GM12878 (cell line): ENCODE data around the gene S1PR1. TPM values are rescaled to one million over a fixed set of nuclear protein-coding genes. Genes with fewer than 3 reads are reported as not detected.
A peak's percentile ranks its signal among the peaks of the same experiment; 100 is the strongest.

Experiments
- ATAC-seq: fragments of 200-7000 bp; cut with Tn5 transposase; 3 replicates; pipeline ENCODE4 v1.9.1; 2020; ENCODE audit warnings: mild to moderate bottlenecking, moderate library complexity
- BruUV-seq: library from RNA; stranded (reverse); fragments of 400-500 nt; replicated peaks from 2 replicates; lab custom pipeline; 2021; lab: Mats Ljungman, UMichigan
- CTCF ChIA-PET: fragments of 300-600 bp; sonication (Branson Sonifier 250); formaldehyde crosslinking; extraction: SDS; loops from one replicate; lab custom pipeline; 2021; ENCODE audit warnings: inconsistent platforms; lab: Yijun Ruan, JAX
- POLR2A ChIA-PET: fragments of 350-600 bp; formaldehyde crosslinking; extraction: SDS; loops from one replicate; lab custom pipeline; 2021; ENCODE audit warnings: inconsistent platforms; lab: Charles Lee
- RAD21 ChIA-PET: fragments of 300-600 bp; sonication (Branson Sonifier 250); formaldehyde crosslinking; loops from one replicate; lab custom pipeline; 2023; ENCODE audit warnings: antibody characterized with exemption; ENCODE audit not compliant: unreplicated experiment; lab: Charles Lee
- SMC1A ChIA-PET: fragments of 300-600 bp; sonication (Branson Sonifier 250); formaldehyde crosslinking; loops from one replicate; lab custom pipeline; 2023; ENCODE audit not compliant: unreplicated experiment, uncharacterized antibody; lab: Charles Lee
- DNase-seq: peaks from one replicate; pipeline ENCODE4 v3.0.0-alpha.2; 2011; ENCODE audit warnings: low read depth, low spot score
- FAIRE-seq: peaks from 3 replicates; lab custom pipeline; 2011; peaks lifted over from hg19 to GRCh38; lab: Jason Lieb, UNC
- H2AFZ ChIP-seq: 2 replicates; pipeline ENCODE4 v1.6.0; 2011; ENCODE audit warnings: low read depth, low read length, control low read depth; ENCODE audit not compliant: control insufficient read depth
- H3K27ac ChIP-seq: 2 replicates; pipeline ENCODE4 v1.5.1; 2011; ENCODE audit warnings: control low read depth; ENCODE audit not compliant: control insufficient read depth, insufficient read depth
- H3K27me3 ChIP-seq, 2 experiments: replicated peaks in 1 of 2; 2 replicates each; pipeline versions ENCODE4 v1.6.0 to v1.6.1; 2011; ENCODE audit warnings: low read length in 1 of 2; ENCODE audit not compliant: control insufficient read depth in 2 of 2, insufficient read depth in 2 of 2
- H3K36me3 ChIP-seq, 2 experiments: 2 replicates each; pipeline ENCODE4 v1.5.1; 2011; ENCODE audit warnings: low read length in 1 of 2; ENCODE audit not compliant: control insufficient read depth in 2 of 2, insufficient read depth in 2 of 2
- H3K4me1 ChIP-seq: 2 replicates; pipeline ENCODE4 v1.6.1; 2011; ENCODE audit warnings: mild to moderate bottlenecking, low read length, moderate library complexity, mixed read lengths; ENCODE audit not compliant: control insufficient read depth, insufficient read depth
- H3K4me2 ChIP-seq: 2 replicates; pipeline ENCODE4 v1.6.0; 2011; ENCODE audit warnings: control low read depth; ENCODE audit not compliant: control insufficient read depth, insufficient read depth
- H3K4me3 ChIP-seq: fragments of 200-600 bp; sonication (generic); 2 replicates; pipeline ENCODE4 v1.5.1; 2016
- H3K79me2 ChIP-seq: 2 replicates; pipeline ENCODE4 v1.6.0; 2011; ENCODE audit warnings: low read length; ENCODE audit not compliant: control insufficient read depth, insufficient read depth
- H3K9ac ChIP-seq: 2 replicates; pipeline ENCODE4 v1.8.0; 2011; ENCODE audit warnings: low read length, control low read depth, mixed read lengths; ENCODE audit not compliant: control insufficient read depth, insufficient read depth
- H3K9me3 ChIP-seq: replicated peaks from 3 replicates; pipeline ENCODE4 v1.5.1; 2011; ENCODE audit warnings: mild to moderate bottlenecking, low read length; ENCODE audit not compliant: control insufficient read depth, insufficient read depth
- H4K20me1 ChIP-seq: 2 replicates; pipeline ENCODE4 v1.6.0; 2011; ENCODE audit not compliant: control insufficient read depth, insufficient read depth
- BACH1 ChIP-seq: fragments of 450-650 bp; IDR thresholded peaks from 2 replicates; pipeline ENCODE4 v1.6.1; 2017; ENCODE audit warnings: mild to moderate bottlenecking, borderline replicate concordance
- ETV6 ChIP-seq, 2 experiments: fragments of 450-650 bp in 1 of 2; IDR thresholded peaks in 1 of 2; conservative IDR thresholded peaks in 1 of 2; 2 replicates each; pipeline ENCODE4 v1.6.1; 2014; ENCODE audit warnings: antibody characterized with exemption in 1 of 2, borderline replicate concordance in 1 of 2, low read depth in 1 of 2, mild to moderate bottlenecking in 1 of 2, moderate library complexity in 1 of 2
- HDAC6 ChIP-seq: fragments of 200-600 bp; sonication (generic); IDR thresholded peaks from one replicate; pipeline ENCODE4 v1.8.0; 2017; ENCODE audit warnings: antibody characterized with exemption; ENCODE audit not compliant: unreplicated experiment
- HSF1 ChIP-seq: fragments of 150-350 bp; IDR thresholded peaks from 2 replicates; pipeline ENCODE4 v1.6.1; 2014; ENCODE audit warnings: mild to moderate bottlenecking, low read depth, low read length
- IKZF1 ChIP-seq: fragments of 450-650 bp; conservative IDR thresholded peaks from 2 replicates; pipeline ENCODE4 v1.6.1; 2017; ENCODE audit warnings: antibody characterized with exemption, mild to moderate bottlenecking
- JUNB ChIP-seq: IDR thresholded peaks from 2 replicates; pipeline ENCODE4 v1.6.1; 2016; ENCODE audit warnings: antibody characterized with exemption, mild to moderate bottlenecking
- MEF2A ChIP-seq: IDR thresholded peaks from 2 replicates; pipeline ENCODE4 v1.6.1; 2011; ENCODE audit warnings: low read depth, mild to moderate bottlenecking, low read length, moderate library complexity; ENCODE audit not compliant: insufficient read depth
- NBN ChIP-seq: fragments of 450-650 bp; IDR thresholded peaks from 2 replicates; pipeline ENCODE4 v1.6.1; 2016
- PRDM15 ChIP-seq: fragments of 450-650 bp; formaldehyde crosslinking; IDR thresholded peaks from 2 replicates; pipeline ENCODE4 v1.4.0; 2020; ENCODE audit warnings: mild to moderate bottlenecking, moderate library complexity
- WRNIP1 ChIP-seq: IDR thresholded peaks from 2 replicates; pipeline ENCODE4 v1.6.1; 2011; ENCODE audit warnings: low read depth, low read length, improper control_type of control experiment, borderline replicate concordance
- ZBTB33 ChIP-seq: fragments of 450-650 bp; IDR thresholded peaks from 2 replicates; pipeline ENCODE4 v1.6.1; 2017; ENCODE audit warnings: mild to moderate bottlenecking
- ZNF384 ChIP-seq: IDR thresholded peaks from 2 replicates; pipeline ENCODE4 v1.6.1; 2012; ENCODE audit warnings: low read depth, mild to moderate bottlenecking, low read length, improper control_type of control experiment, borderline replicate concordance
- ZSCAN29 ChIP-seq: fragments of 450-650 bp; IDR thresholded peaks from 2 replicates; pipeline ENCODE4 v1.6.1; 2017; ENCODE audit warnings: mild to moderate bottlenecking, moderate library complexity
- ZZZ3 ChIP-seq: IDR thresholded peaks from 2 replicates; pipeline ENCODE4 v1.6.1; 2011; ENCODE audit warnings: low read depth; ENCODE audit not compliant: control insufficient read depth, insufficient read length
- WGBS: methylation state at CpG from one replicate; pipeline ENCODE4 v1.1.6; 2016; ENCODE audit warnings: low lambda C conversion rate; ENCODE audit not compliant: insufficient replicate concordance, insufficient coverage; ENCODE audit errors: missing lambda C conversion rate; 5-methylcytosine and 5-hydroxymethylcytosine counted together
- in situ Hi-C: fragments of 300-500 bp; cut with MboI; formaldehyde crosslinking; loops from 9 replicates; pipeline ENCODE4 v1.14.3; 2018; ENCODE audit warnings: mixed read lengths
- intact Hi-C: fragments of 100-400 bp; cut with micrococcal nuclease; formaldehyde crosslinking; loops from one replicate; pipeline ENCODE4 v1.14.2; 2022; ENCODE audit not compliant: unreplicated experiment
- polyA plus RNA-seq, 11 experiments: library from polyadenylated mRNA; depleted of rRNA in 4 of 11; unstranded in 6 of 11; stranded (reverse) in 5 of 11; fragments of >200 nt; fragmentation: Nextera tagmentation in 4 of 11; fragmentation: Illumina TruSeq in 1 of 11; extraction: Ambion mirVana in 4 of 11; extraction: Trizol in 1 of 11; gene quantifications; 1 replicate in 1 of 11; 2 replicates in 10 of 11; pipeline versions ENCODE4 v1.2.1 to v1.2.3, GENCODE V29; 2011 to 2016; ENCODE audit warnings: inconsistent platforms in 2 of 11, missing spikeins in 2 of 11, low read depth in 1 of 11
- total RNA-seq, 4 experiments: library from RNA; depleted of rRNA in 3 of 4; stranded (reverse); fragments of >200 nt in 3 of 4; fragmentation: Illumina TruSeq in 1 of 4; extraction: Trizol in 1 of 4; gene quantifications; 2 replicates each; pipeline versions ENCODE4 v1.2.1 to v1.2.3, GENCODE V29; 2013 to 2021
- TF ChIP-seq, protein P1 (sequence below): fragments of 450-650 bp; IDR thresholded peaks from 2 replicates; pipeline ENCODE4 v1.6.1; 2014; ENCODE audit warnings: mild to moderate bottlenecking

Gene S1PR1
- total and polyA plus RNA-seq, 10 of the 15 experiments (the other 5 are each of a cell fraction or from before 2014, with no cell fraction given): 3.8 to 59.4 (median 30.7) TPM

DNA sequence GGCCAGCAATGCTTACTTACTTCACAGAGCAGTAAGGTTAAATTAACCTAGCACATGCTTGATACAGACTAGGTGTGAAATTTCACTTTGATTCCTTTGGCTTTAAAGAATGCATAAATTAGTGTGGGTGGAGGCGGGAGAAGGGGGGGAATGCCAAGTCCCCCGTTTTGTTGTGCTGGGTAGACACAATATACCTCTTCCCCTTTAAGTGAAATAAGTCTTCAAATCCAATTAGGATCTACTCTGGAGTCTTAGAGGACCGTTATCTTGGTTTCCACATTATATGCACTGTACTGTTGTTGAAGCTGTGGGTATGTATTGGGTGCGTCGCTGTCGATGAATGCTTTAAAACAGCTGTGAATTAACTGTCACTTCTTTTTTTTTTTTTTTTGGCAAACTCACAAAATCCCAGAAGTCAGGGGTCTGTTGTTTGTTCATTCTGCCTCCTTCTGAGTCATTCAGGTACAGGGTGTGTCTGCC is 1.6 kb upstream of the S1PR1 start:
- H3K36me3 ChIP-seq: peaks cover 6 to 10% of the 10 kb centered on the region in 2 experiments
- in situ Hi-C loops: no loop called here
- peak overlapping the region; percentile 72 for H3K27ac ChIP-seq
- H3K4me2 ChIP-seq: peak overlapping the region; percentile 83
- ChIA-PET CTCF (interaction anchor here (0.6 to 2.4 kb wide), 14 partner anchors 13 to 992 kb away, joined by 3 to 14 read pairs (median 4); no protein-coding TSS in a partner anchor), SMC1A (interaction anchor here (0.7 to 3.2 kb wide), 19 partner anchors 11 to 261 kb away, joined by 3 to 15 read pairs (median 4); no protein-coding TSS in a partner anchor), POLR2A (interaction anchor here (0.6 to 1.2 kb wide), 4 partner anchors 36 to 132 kb away, joined by 3 to 5 read pairs (median 4); no protein-coding TSS in a partner anchor), RAD21 (interaction anchor here (0.6 to 2.1 kb wide), 18 partner anchors 9 to 389 kb away, joined by 3 to 12 read pairs (median 4); no protein-coding TSS in a partner anchor)
- no peaks in the 10 kb centered on the region for H3K9me3 ChIP-seq
- peak overlapping the region; percentile 95 for H3K4me3 ChIP-seq
- intact Hi-C loops: loop anchor here (5.0 kb wide), 5 partner anchors 122 to 298 kb away; partner anchors contain the start of gene DPH5
- peaks cover 21% of the 10 kb centered on the region for H3K4me1 ChIP-seq
- DNase-seq: no peak
- H3K79me2 ChIP-seq: peaks cover 41% of the 10 kb centered on the region
- no peak for ATAC-seq
- peaks cover 5% of the 10 kb centered on the region; the same call in 1 of the 2 replicates for H4K20me1 ChIP-seq
- WGBS: 7% methylated on average over 6 of the region's 6 CpGs
- peak overlapping the region; percentile 63 for H3K9ac ChIP-seq
- no peaks in the 10 kb centered on the region for H3K27me3 ChIP-seq
- peak overlapping the region; percentile 34 for H2AFZ ChIP-seq
- BruUV-seq: no TSS peak
- no peak for FAIRE-seq
- TF ChIP-seq BACH1 (no peak), ZNF384 (peak; percentile 80), WRNIP1 (no peak), ETV6 (conservative IDR thresholded peaks at IDR 0.05 in 1 of 2, IDR thresholded peaks at IDR 0.05 in 1 of 2; ENCODE audit: borderline replicate concordance in 1 of 2, low read depth in 1 of 2) (peak in 1 of 2 experiments; percentile 84; a peak in 2 of 4 replicates), NBN (no peak), HDAC6 (no peak), IKZF1 (no peak), PRDM15 (CRISPR knock-in tag) (no peak), ZZZ3 (no peak), MEF2A (peak; percentile 63; the same call in 1 of the 2 replicates), HSF1 (no peak), ZBTB33 (no peak), ZSCAN29 (no peak), JUNB (peak; percentile 96)
- TF ChIP-seq, protein P1, sequence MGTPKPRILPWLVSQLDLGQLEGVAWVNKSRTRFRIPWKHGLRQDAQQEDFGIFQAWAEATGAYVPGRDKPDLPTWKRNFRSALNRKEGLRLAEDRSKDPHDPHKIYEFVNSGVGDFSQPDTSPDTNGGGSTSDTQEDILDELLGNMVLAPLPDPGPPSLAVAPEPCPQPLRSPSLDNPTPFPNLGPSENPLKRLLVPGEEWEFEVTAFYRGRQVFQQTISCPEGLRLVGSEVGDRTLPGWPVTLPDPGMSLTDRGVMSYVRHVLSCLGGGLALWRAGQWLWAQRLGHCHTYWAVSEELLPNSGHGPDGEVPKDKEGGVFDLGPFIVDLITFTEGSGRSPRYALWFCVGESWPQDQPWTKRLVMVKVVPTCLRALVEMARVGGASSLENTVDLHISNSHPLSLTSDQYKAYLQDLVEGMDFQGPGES: no peak
